ENCODE results near the gene PLEKHG4.

Gene PLEKHG4

GRCh38 chr16:67287960-67288359, 8.6 kb downstream of the PLEKHG4 start:
- DNase-seq = no peak

DNA sequence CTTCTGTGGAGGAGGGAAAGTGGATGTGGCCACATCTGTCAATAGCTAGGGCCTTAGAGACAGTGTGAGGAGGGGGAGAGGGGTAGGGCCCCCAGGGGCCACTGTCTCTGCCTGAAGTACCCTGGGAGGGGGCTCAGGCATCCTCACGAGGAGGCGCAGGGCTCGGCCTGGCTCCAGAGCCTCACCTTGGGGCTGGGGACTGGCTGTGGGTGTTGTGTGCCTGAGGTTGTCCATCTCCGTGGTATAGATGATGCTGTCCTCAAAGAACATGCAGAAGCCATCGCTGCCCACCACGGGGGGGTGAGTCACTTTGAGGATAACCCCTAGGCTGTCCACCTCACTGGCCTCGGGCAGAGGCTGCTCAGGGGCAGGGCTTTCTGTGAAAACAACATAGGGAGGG, 12.1 kb downstream of the PLEKHG4 start:
- DNase-seq = no peak

GRCh38 chr16:67294171-67294757, 14.9 kb downstream of the PLEKHG4 start:
- no peak for DNase-seq

GRCh38 chr16:67294938-67295361, 15.6 kb downstream of the PLEKHG4 start:
- peak; percentile 14 for DNase-seq

- no peak for DNase-seq
Measured at GRCh38 chr16:67296420-67296819, 17.1 kb downstream of the PLEKHG4 start.

- no peak for DNase-seq
Measured at GRCh38 chr16:67298277-67298676, 18.9 kb downstream of the PLEKHG4 start.

DNA sequence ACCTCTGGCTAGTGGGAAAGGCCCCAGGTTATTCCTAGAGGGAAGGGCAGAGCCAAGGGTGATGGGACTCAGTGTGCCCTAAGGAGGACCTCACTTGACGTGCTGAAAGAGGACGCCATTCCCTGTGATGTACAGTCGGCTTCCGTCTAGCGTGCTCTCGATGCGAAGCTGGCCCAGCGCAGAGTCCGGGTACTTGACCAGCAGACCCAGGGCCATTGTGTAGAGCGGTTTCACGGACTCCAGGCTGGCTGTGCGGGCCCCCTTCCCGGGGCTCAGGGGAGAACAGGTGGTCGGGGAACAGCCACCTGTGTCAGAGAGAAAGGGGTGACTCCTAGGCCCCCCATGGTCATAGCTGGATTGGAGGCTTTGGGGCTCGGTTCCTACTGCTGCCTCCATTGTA, 19.9 kb downstream of the PLEKHG4 start:
- no peak for DNase-seq

GRCh38 chr16:67301080-67301782, 21.9 kb downstream of the PLEKHG4 start:
- DNase-seq = no peak

DNA sequence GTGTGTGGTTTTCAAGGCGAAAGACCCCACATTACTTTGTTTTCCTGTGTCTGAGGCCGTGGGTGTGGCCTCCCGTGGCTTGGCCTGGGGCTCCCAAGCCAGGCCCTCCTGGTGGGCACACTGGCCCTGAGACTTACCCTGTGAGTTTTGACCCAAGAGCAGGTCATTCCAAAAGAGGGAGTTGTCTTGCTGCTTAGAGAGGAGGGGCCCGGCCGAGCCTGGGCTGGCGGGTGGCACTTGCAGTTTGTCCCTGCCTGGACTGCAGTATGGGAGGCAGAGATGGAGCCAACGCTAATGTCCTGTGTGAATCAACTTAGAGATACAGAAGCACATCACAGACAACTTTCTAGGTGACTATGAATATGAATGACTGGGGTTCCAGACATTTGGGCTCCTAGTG, 22.7 kb downstream of the PLEKHG4 start:
- no peak for DNase-seq

- no peak for DNase-seq
Measured at GRCh38 chr16:67302970-67303369, 23.6 kb downstream of the PLEKHG4 start.

- DNase-seq = no peak
Measured at GRCh38 chr16:67304020-67304419, 24.7 kb downstream of the PLEKHG4 start.

DNA sequence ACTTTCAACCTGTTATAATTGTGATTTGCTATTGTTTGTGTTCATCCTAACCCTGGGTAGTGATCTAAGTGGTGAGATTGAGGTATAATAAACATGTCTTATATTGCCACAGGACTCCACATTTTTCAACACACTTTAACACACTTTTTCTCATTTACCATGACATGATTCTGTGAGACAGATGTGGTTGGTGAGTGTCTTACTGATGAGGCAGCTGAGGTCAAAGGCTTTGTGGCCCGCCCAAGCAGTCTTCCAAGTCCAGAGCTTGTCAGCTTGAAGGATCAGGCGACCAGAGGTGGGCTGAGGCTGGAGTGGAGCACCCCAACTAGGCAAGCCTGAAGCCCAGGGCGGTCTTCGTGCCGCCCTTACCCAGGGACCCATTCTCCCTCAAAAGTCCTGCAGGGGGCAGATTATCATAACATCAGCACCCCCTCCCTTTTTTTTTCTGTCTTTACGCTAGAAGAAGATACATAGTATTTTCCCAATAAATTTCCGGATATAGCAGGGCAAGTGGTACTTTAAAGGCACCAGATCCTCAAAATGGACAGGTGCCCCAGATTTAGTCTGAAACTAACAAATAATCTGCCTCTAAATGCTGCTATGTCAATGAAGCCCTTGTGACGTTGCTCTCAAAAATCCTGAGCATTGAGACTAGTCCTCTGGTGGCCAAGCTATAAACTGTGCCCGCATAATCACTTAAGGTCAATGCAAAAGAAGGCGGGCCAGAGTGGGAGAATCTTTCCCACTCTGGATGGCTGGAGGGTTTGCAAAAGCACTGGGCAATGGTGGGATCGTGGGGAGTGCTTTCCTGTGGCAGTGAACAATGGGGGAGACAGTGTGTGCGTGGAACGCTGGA, 26.1 kb downstream of the PLEKHG4 start:
- no peak for DNase-seq

DNA sequence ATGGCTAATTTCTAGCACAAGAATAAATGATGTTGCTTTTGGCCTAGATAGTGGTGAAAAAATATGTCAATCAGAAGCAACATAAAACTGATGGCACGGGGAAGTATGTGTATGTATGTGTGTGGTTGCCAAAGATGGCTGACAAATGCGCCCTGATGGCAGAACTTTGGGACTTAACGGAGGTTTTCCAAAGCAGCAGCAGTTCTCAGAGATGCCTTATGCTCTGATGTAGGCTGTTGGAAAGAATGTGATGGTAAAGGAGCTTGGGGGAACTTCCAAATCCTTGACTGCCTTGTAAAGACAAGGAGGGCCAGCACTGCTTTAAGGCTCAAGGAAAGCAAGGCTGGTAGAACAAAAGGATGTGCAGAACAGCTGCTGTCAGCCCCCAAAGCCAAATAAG, 31.2 kb downstream of the PLEKHG4 start:
- no peak for DNase-seq

GRCh38 chr16:67311607-67312488, 32.5 kb downstream of the PLEKHG4 start:
- no peak for DNase-seq

- DNase-seq = no peak
Measured at GRCh38 chr16:67312719-67313118, 33.4 kb downstream of the PLEKHG4 start.

DNA sequence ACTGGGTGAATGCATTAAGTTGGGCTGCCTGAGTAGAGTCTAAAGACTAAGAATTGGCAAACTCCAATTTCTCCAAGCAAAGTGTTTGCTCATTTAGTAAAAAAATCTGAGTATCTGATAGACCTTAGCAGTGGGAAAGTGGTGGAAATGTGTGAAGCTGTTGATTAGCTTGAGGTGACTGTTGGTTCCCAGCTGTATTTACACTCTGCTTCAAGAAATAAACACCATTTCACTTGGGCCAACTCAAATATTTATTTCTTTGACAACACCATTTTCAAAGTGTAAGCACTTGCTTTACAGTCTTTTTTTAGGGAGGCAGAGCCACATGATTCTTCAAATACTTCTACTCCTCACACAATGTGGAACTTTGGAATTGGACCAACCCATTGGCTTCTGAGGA, 38.5 kb downstream of the PLEKHG4 start:
- no peak for DNase-seq

DNA sequence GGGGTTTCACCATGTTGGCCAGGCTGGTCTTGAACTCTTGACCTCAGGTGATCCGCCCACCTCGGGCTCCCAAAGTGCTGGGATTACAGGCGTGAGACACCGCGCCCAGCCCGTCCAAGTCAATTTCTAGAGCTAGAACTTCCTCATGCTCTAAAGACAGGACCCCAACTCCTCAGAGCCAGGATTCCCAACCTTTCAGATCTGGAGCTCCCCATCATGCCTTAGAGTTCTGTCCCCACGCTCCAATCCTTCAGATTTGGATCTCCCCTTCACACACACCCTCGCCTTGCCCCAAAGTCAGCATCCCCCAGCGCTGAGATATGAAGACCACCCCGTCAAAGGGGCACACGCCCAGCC, 46.8 kb downstream of the PLEKHG4 start:
- no peak for DNase-seq

GRCh38 chr16:67326472-67327309, 47.4 kb downstream of the PLEKHG4 start, which contains the start of the genes KCTD19 and LRRC36:
Gene KCTD19 (minus strand): TSS chr16:67326741. CDS start chr16:67326707, 34 bp downstream.
Gene LRRC36 (plus strand): TSS chr16:67326815. CDS start chr16:67326863, 48 bp downstream.
- peak; percentile 67 for DNase-seq

DNA sequence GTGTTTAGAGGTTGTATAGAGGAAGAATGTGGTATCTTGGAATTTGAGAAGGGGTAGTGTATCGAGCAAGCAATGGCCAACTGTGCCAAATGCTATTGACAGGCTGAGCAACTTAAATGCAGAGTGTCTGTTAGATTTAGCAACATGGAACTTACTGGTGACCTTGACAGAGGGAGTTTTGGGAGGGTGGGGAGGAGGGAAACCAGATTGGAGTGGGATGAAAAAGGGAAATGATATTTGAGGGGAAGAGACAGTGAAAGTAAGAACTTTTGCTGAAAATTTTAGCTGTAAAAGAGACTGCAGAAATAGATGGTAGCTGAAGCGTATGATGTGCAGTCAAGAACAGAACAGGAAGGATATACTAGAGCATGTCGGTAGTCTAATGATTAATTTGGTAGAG, 48.4 kb downstream of the PLEKHG4 start:
- DNase-seq = no peak

- DNase-seq = no peak
Measured at GRCh38 chr16:67329901-67330300, 50.6 kb downstream of the PLEKHG4 start.

DNA sequence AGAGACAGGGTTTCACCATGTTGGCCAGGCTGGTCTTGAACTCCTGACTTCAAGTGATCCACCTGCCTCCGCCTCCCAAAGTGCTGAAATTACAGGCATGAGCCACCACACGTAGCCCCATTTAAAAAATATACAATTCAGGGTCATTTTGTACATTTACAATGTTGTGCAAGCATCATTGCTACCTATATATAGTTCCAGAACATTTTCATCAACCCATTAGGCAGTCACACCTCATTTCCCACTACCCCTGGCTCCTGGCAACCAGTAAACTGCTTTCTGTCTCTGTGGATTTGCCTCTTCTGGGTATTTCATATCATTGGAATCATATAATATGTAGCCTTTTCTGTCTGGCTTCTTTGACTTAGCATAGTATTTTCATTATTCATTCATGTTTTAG, 54.0 kb downstream of the PLEKHG4 start:
- no peak for DNase-seq

DNA sequence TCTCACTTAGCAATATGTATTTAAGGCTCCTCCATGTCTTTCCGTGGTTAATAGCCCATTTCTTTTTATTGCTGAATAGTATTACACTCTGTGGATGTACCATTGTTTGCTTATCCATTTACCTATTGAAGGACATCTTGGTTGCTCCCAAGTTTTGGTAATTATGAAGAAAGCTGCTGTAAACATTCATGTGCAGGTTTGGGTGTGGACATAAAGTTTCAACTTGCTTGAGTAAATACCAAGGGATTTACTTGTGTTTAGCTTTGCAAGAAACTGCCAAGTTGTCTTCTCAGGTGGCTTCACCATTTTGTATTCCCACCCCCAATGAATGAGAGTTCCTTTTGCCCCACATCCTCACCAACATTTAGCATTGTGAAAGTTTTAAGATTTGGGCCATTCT, 56.8 kb downstream of the PLEKHG4 start:
- DNase-seq = no peak
